Measurements from ENCODE around the gene SLC6A17. TPM values are rescaled to one million over a fixed set of nuclear protein-coding genes. Genes with fewer than 3 reads are reported as not detected.

The SLC6A17 gene
- total and polyA plus RNA-seq, 2 donors (not counting 3 experiments of a cell fraction or from before 2014, with no cell fraction given), result 0.03 TPM; not detected in 1

DNA sequence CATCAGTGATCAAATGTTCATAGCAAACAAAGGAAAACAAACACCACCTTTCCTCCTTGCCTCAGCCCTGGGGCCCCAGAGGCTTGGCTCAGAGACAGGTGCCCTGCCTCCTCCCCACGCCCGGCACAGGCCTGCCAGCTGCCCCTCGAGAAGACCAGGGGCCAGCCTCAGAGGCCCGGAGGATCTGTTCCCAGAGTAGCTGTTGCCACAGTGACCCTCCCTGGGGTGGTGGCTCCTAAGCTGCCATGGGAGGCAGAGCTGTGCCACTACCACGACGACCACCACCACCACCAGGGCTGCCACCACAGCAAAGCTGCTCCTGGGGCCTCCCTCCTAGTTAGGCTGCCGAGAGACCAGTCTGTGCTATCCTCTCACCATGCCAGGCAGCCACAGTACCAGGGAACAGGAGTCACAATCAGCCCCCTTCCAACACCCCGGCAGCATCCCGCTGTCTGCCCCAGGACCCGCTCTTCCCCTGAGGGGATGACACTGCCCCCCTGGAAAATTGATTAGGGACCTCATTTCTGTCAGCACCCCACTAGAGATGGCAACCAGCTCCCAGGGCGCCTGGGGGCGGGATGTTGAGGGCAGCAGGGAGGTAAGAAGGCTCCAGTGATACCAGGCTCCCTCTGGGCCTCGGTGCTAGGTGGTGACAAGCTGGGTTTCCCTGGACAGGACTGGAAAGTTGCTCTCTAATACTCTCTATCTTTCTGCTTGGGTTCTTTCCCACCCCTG lies 90.3 kb downstream of the SLC6A17 start:
- POLR2A ChIA-PET, result no interaction called here
- Histone ChIP-seq H3K4me1 (ENCODE audit: control insufficient read depth, extremely low read depth, insufficient read depth, low read length) (peaks cover 30% of the 10 kb centered on the region), H3K36me3 (ENCODE audit: control insufficient read depth in 2 of 2, extremely low read depth in 1 of 2, insufficient read depth in 2 of 2, low read length in 2 of 2) (no peaks in the 10 kb centered on the region), H3K9ac (replicated peaks; ENCODE audit: extremely low read depth, insufficient read depth, low read length) (no peak overlapping the region), H2AFZ (ENCODE audit: low read depth, low read length) (no peak overlapping the region), H3K9me1 (replicated peaks; ENCODE audit: control insufficient read depth, extremely low read depth, insufficient read depth, low read length) (no peaks in the 10 kb centered on the region), H3K27ac (ENCODE audit: insufficient read depth, low read depth, low read length) (no peak overlapping the region), H4K20me1 (replicated peaks; ENCODE audit: control insufficient read depth, extremely low read depth, insufficient read depth, low read length) (no peaks in the 10 kb centered on the region), H3K27me3 (ENCODE audit: control insufficient read depth in 2 of 2, insufficient read depth in 2 of 2, low read length in 2 of 2) (no peaks in the 10 kb centered on the region), H3K4me3 (replicated peaks in 1 of 3; ENCODE audit: insufficient read depth in 1 of 3, low read depth in 1 of 3, low read length in 3 of 3) (no peak overlapping the region), H3K79me2 (ENCODE audit: control insufficient read depth, insufficient read depth, low read length) (no peaks in the 10 kb centered on the region), H3K4me2 (ENCODE audit: insufficient read depth, low read length) (no peak overlapping the region), H3K9me3 (replicated peaks; ENCODE audit: control insufficient read depth, insufficient read depth, low read length) (no peaks in the 10 kb centered on the region)
- CTCF ChIA-PET, result interaction anchor here (1.1 to 3.6 kb wide), 4 partner anchors 29 to 255 kb away, joined by 3 to 21 read pairs (median 8); no protein-coding TSS in a partner anchor
- TF ChIP-seq MYC (IDR thresholded peaks at IDR 0.05; ENCODE audit: low read depth, low read length) (no peak), FOS (IDR thresholded peaks at IDR 0.05; ENCODE audit: borderline replicate concordance, insufficient read depth, low read length) (no peak)
- DNase-seq (ENCODE audit: low read depth, low spot score) (no peak), FAIRE-seq (no peak)
- intact Hi-C loops (cut with micrococcal nuclease) (no loop called here), dilution Hi-C loops (cut with MboI; ENCODE audit: extremely low pct_ligation_motif_present, low sequenced_read_pairs) (no loop called here)
- BruUV-seq (replicated peaks), result no TSS peak

DNA sequence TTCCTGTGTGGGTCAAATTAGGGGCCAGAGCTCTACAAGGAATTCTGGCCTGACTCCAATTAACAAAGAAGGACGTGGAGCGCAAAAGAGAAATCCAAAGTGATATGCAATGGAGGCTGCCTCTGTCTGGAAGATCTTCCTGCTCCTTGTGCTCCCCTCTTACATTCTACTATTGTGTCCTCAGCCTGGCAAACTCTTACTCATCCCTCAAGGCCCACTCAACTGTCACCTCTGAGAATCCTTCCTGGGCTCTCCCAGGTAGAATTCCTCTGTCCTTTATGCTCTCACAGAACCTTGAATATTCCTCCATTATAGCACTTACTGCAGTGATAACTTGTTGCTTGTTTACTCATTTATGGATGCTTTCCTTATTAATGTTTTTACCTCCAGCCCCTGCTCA lies 91.2 kb downstream of the SLC6A17 start:
- dilution Hi-C loops (cut with MboI; ENCODE audit: extremely low pct_ligation_motif_present, low sequenced_read_pairs) (no loop called here), intact Hi-C loops (cut with micrococcal nuclease) (no loop called here)
- H3K36me3 ChIP-seq (ENCODE audit: control insufficient read depth in 2 of 2, extremely low read depth in 1 of 2, insufficient read depth in 2 of 2, low read length in 2 of 2), result no peaks in the 10 kb centered on the region
- POLR2A ChIA-PET, result no interaction called here
- H4K20me1 ChIP-seq (replicated peaks; ENCODE audit: control insufficient read depth, extremely low read depth, insufficient read depth, low read length), result no peaks in the 10 kb centered on the region
- TF ChIP-seq MYC (IDR thresholded peaks at IDR 0.05; ENCODE audit: low read depth, low read length) (no peak), FOS (IDR thresholded peaks at IDR 0.05; ENCODE audit: borderline replicate concordance, insufficient read depth, low read length) (no peak), POLR2AphosphoS5 (IDR thresholded peaks at IDR 0.05; ENCODE audit: insufficient read depth, low read depth, low read length) (no peak), POLR2A (IDR thresholded peaks at IDR 0.05; ENCODE audit: low read depth, low read length) (no peak), GATA2 (IDR thresholded peaks at IDR 0.05; ENCODE audit: insufficient read depth, insufficient read length, low read depth, low read length) (no peak), EZH2 (IDR thresholded peaks at IDR 0.05; ENCODE audit: borderline replicate concordance, low read depth, low read length, severe bottlenecking) (no peak), JUN (IDR thresholded peaks at IDR 0.05; ENCODE audit: borderline replicate concordance, insufficient read depth, insufficient read length, low read depth) (no peak)
- TF ChIP-seq, protein P1, sequence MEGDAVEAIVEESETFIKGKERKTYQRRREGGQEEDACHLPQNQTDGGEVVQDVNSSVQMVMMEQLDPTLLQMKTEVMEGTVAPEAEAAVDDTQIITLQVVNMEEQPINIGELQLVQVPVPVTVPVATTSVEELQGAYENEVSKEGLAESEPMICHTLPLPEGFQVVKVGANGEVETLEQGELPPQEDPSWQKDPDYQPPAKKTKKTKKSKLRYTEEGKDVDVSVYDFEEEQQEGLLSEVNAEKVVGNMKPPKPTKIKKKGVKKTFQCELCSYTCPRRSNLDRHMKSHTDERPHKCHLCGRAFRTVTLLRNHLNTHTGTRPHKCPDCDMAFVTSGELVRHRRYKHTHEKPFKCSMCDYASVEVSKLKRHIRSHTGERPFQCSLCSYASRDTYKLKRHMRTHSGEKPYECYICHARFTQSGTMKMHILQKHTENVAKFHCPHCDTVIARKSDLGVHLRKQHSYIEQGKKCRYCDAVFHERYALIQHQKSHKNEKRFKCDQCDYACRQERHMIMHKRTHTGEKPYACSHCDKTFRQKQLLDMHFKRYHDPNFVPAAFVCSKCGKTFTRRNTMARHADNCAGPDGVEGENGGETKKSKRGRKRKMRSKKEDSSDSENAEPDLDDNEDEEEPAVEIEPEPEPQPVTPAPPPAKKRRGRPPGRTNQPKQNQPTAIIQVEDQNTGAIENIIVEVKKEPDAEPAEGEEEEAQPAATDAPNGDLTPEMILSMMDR (IDR thresholded peaks at IDR 0.05; ENCODE audit: extremely low read depth in 1 of 2, insufficient read depth in 1 of 2, low read depth in 1 of 2, low read length in 2 of 2), result no peak
- TF ChIP-seq, protein P2, sequence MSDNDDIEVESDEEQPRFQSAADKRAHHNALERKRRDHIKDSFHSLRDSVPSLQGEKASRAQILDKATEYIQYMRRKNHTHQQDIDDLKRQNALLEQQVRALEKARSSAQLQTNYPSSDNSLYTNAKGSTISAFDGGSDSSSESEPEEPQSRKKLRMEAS (IDR thresholded peaks at IDR 0.05; ENCODE audit: insufficient read depth, insufficient read length), result no peak
- no peak overlapping the region for H3K4me2 ChIP-seq (ENCODE audit: insufficient read depth, low read length)
- H2AFZ ChIP-seq (ENCODE audit: low read depth, low read length), result no peak overlapping the region
- H3K4me3 ChIP-seq (replicated peaks in 1 of 3; ENCODE audit: insufficient read depth in 1 of 3, low read depth in 1 of 3, low read length in 3 of 3), result no peak overlapping the region
- H3K9me3 ChIP-seq (replicated peaks; ENCODE audit: control insufficient read depth, insufficient read depth, low read length), result no peaks in the 10 kb centered on the region
- CTCF ChIA-PET, result interaction anchor here (3.4 to 3.6 kb wide), 2 partner anchors 33 to 71 kb away, joined by 13 to 21 read pairs; no protein-coding TSS in a partner anchor
- H3K9me1 ChIP-seq (replicated peaks; ENCODE audit: control insufficient read depth, extremely low read depth, insufficient read depth, low read length), result no peaks in the 10 kb centered on the region
- H3K27ac ChIP-seq (ENCODE audit: insufficient read depth, low read depth, low read length), result no peak overlapping the region
- no peak for DNase-seq (ENCODE audit: low read depth, low spot score)
- H3K27me3 ChIP-seq (ENCODE audit: control insufficient read depth in 2 of 2, insufficient read depth in 2 of 2, low read length in 2 of 2), result no peaks in the 10 kb centered on the region
- H3K4me1 ChIP-seq (ENCODE audit: control insufficient read depth, extremely low read depth, insufficient read depth, low read length), result peaks cover 21% of the 10 kb centered on the region
- no peak overlapping the region for H3K9ac ChIP-seq (replicated peaks; ENCODE audit: extremely low read depth, insufficient read depth, low read length)
- no peaks in the 10 kb centered on the region for H3K79me2 ChIP-seq (ENCODE audit: control insufficient read depth, insufficient read depth, low read length)
- BruUV-seq (replicated peaks), result no TSS peak
- peak; percentile 21 for FAIRE-seq
